ENCODE measurements around the gene MRGPRD.

- no peak for TF ChIP-seq CTCF (conservative IDR thresholded peaks at IDR 0.05; ENCODE audit: low read length)
- no peak for TF ChIP-seq EZH2phosphoT487 (IDR thresholded peaks at IDR 0.05; ENCODE audit: borderline replicate concordance)
Measured at GRCh38 chr11:68955607-68955958, 25.2 kb downstream of the MRGPRD start.

All from Loucy (cell line).